AG10803 (cell line): Measurements from ENCODE around the gene ACACA.
A peak's percentile ranks its signal among the peaks of the same experiment; 100 is the strongest.

Experiments
- DNase-seq: peaks from one replicate; pipeline ENCODE4 v3.0.0; 2010; ENCODE audit warnings: low read depth
- H3K4me3 ChIP-seq: 2 replicates; pipeline ENCODE4 v1.5.1; 2011; ENCODE audit warnings: mild to moderate bottlenecking, low read length, control low read depth
- CTCF ChIP-seq: conservative IDR thresholded peaks from 2 replicates; pipeline ENCODE4 v1.5.1; 2011; ENCODE audit warnings: mild to moderate bottlenecking, low read length, control low read depth, inconsistent platforms

Gene ACACA

GRCh38 chr17:37167756-37168155 is 238.9 kb downstream of the ACACA start:
- TF ChIP-seq CTCF, result no peak
- H3K4me3 ChIP-seq, result no peak overlapping the region
- DNase-seq, result no peak

- TF ChIP-seq CTCF, result no peak
- H3K4me3 ChIP-seq, result no peak overlapping the region
- DNase-seq, result no peak
Measured at GRCh38 chr17:37164057-37164456, 242.6 kb downstream of the ACACA start.

GRCh38 chr17:37162800-37163199 is 243.8 kb downstream of the ACACA start:
- H3K4me3 ChIP-seq, result no peak overlapping the region
- no peak for TF ChIP-seq CTCF
- DNase-seq, result no peak

GRCh38 chr17:37160944-37161343 is 245.7 kb downstream of the ACACA start:
- DNase-seq, result peak; percentile 51

GRCh38 chr17:37158290-37158689 is 248.3 kb downstream of the ACACA start:
- no peak for DNase-seq
- no peak for TF ChIP-seq CTCF
- no peak overlapping the region for H3K4me3 ChIP-seq

More at GRCh38 chr17:37160944-37161343, 245.7 kb downstream of the ACACA start:
- TF ChIP-seq CTCF, result no peak
- H3K4me3 ChIP-seq, result no peak overlapping the region

GRCh38 chr17:37148156-37148555 is 258.5 kb downstream of the ACACA start:
- no peak for TF ChIP-seq CTCF
- DNase-seq, result no peak

GRCh38 chr17:37147301-37147812 is 259.3 kb downstream of the ACACA start:
- TF ChIP-seq CTCF, result no peak
- DNase-seq, result no peak
- H3K4me3 ChIP-seq, result no peak overlapping the region

More at GRCh38 chr17:37148156-37148555, 258.5 kb downstream of the ACACA start:
- no peak overlapping the region for H3K4me3 ChIP-seq
